H9 (cell line): ENCODE data around the gene KLF13. TPM values are rescaled to one million over a fixed set of nuclear protein-coding genes. Genes with fewer than 3 reads are reported as not detected.

ENCODE experiments used
- DNase-seq: peaks from one replicate; pipeline ENCODE4 v3.0.0-alpha.2; 2017
- H2AFZ ChIP-seq: one replicate; pipeline ENCODE4 v1.6.1; 2013; ENCODE audit warnings: mild to moderate bottlenecking, low read length, control low read depth, moderate library complexity
- H2AK5ac ChIP-seq: 2 replicates; pipeline ENCODE4 v1.6.1; 2013; ENCODE audit warnings: low read length, control low read depth, mixed read lengths; ENCODE audit not compliant: insufficient read length
- H2BK120ac ChIP-seq: one replicate; pipeline ENCODE4 v1.6.1; 2013; ENCODE audit warnings: low read depth, mild to moderate bottlenecking, low read length, control low read depth, inconsistent platforms; ENCODE audit not compliant: poor library complexity, severe bottlenecking
- H2BK12ac ChIP-seq: 2 replicates; pipeline ENCODE4 v1.6.1; 2013; ENCODE audit warnings: low read length, control low read depth, mixed read lengths, low read depth; ENCODE audit not compliant: insufficient read length
- H2BK15ac ChIP-seq: 2 replicates; pipeline ENCODE4 v1.6.1; 2013; ENCODE audit warnings: low read depth, low read length, control low read depth
- H2BK20ac ChIP-seq: one replicate; pipeline ENCODE4 v1.6.1; 2013; ENCODE audit warnings: low read depth, mild to moderate bottlenecking, low read length, control low read depth, inconsistent platforms; ENCODE audit not compliant: poor library complexity, severe bottlenecking
- H2BK5ac ChIP-seq: 2 replicates; pipeline ENCODE4 v1.6.1; 2013; ENCODE audit warnings: low read length, control low read depth, mixed read lengths; ENCODE audit not compliant: insufficient read length
- H3K14ac ChIP-seq: 2 replicates; pipeline ENCODE4 v1.6.1; 2013; ENCODE audit warnings: low read length, control low read depth; ENCODE audit not compliant: insufficient read depth
- H3K18ac ChIP-seq: 2 replicates; pipeline ENCODE4 v1.6.1; 2013; ENCODE audit warnings: low read depth, mild to moderate bottlenecking, mixed read lengths, low read length, control low read depth; ENCODE audit not compliant: insufficient read length
- H3K23ac ChIP-seq: 2 replicates; pipeline ENCODE4 v1.6.1; 2013; ENCODE audit warnings: low read length, control low read depth, mixed read lengths, low read depth; ENCODE audit not compliant: insufficient read length
- H3K23me2 ChIP-seq: 2 replicates; pipeline ENCODE4 v1.6.1; 2013; ENCODE audit warnings: low read depth, mild to moderate bottlenecking, mixed read lengths, low read length, control low read depth; ENCODE audit not compliant: insufficient read length, poor library complexity, severe bottlenecking
- H3K27ac ChIP-seq: 2 replicates; pipeline ENCODE4 v1.5.1; 2013; ENCODE audit warnings: low read length, control low read depth, mixed read lengths, low read depth; ENCODE audit not compliant: insufficient read length
- H3K27me3 ChIP-seq: 2 replicates; pipeline ENCODE4 v1.6.1; 2013; ENCODE audit warnings: low read length, control low read depth, inconsistent platforms; ENCODE audit not compliant: insufficient read depth
- H3K4ac ChIP-seq: 2 replicates; pipeline ENCODE4 v1.6.1; 2013; ENCODE audit warnings: low read depth, mild to moderate bottlenecking, control low read depth, inconsistent platforms, low read length, moderate library complexity
- H3K4me1 ChIP-seq: 2 replicates; pipeline ENCODE4 v1.6.1; 2013; ENCODE audit warnings: low read length, control low read depth, inconsistent platforms; ENCODE audit not compliant: insufficient read depth
- H3K4me2 ChIP-seq: 2 replicates; pipeline ENCODE4 v1.6.1; 2013; ENCODE audit warnings: low read length, control low read depth, mixed read lengths; ENCODE audit not compliant: insufficient read length, insufficient read depth
- H3K56ac ChIP-seq: 2 replicates; pipeline ENCODE4 v1.6.1; 2013; ENCODE audit warnings: low read depth, mild to moderate bottlenecking, mixed read lengths, low read length, control low read depth; ENCODE audit not compliant: insufficient read length
- H3K79me1 ChIP-seq: 2 replicates; pipeline ENCODE4 v1.6.1; 2013; ENCODE audit warnings: low read depth, mild to moderate bottlenecking, moderate library complexity, low read length, control low read depth, inconsistent platforms; ENCODE audit not compliant: insufficient read depth, poor library complexity, severe bottlenecking
- H3K79me2 ChIP-seq: 2 replicates; pipeline ENCODE4 v1.6.1; 2013; ENCODE audit warnings: low read length, control low read depth, inconsistent platforms; ENCODE audit not compliant: insufficient read depth
- H3K9ac ChIP-seq: 2 replicates; pipeline ENCODE4 v1.6.1; 2013; ENCODE audit warnings: low read length, control low read depth, mixed read lengths; ENCODE audit not compliant: insufficient read length; ENCODE audit errors: extremely low read depth
- H3K9me3 ChIP-seq: one replicate; pipeline ENCODE4 v1.6.1; 2013; ENCODE audit warnings: low read depth, low read length, inconsistent platforms; ENCODE audit not compliant: control insufficient read depth
- H3T11ph ChIP-seq: one replicate; pipeline ENCODE4 v1.6.1; 2013; ENCODE audit warnings: mild to moderate bottlenecking, low read length, control low read depth, inconsistent platforms
- H4K20me1 ChIP-seq: one replicate; pipeline ENCODE4 v1.6.1; 2013; ENCODE audit not compliant: control insufficient read depth, insufficient read length, insufficient read depth
- H4K5ac ChIP-seq: 2 replicates; pipeline ENCODE4 v1.6.1; 2013; ENCODE audit warnings: low read depth, mild to moderate bottlenecking, mixed read lengths, low read length, control low read depth; ENCODE audit not compliant: insufficient read length
- H4K8ac ChIP-seq: replicated peaks from 2 replicates; pipeline ENCODE4 v1.6.1; 2013; ENCODE audit warnings: low read length, control low read depth, mixed read lengths, low read depth; ENCODE audit not compliant: insufficient read length
- H4K91ac ChIP-seq: 2 replicates; pipeline ENCODE4 v1.6.1; 2013; ENCODE audit warnings: low read depth, mild to moderate bottlenecking, moderate library complexity, mixed read lengths, low read length, control low read depth; ENCODE audit not compliant: insufficient read length
- H3K27ac Mint-ChIP-seq, 3 experiments: 2 replicates in 2 of 3; 3 replicates in 1 of 3; pipeline ENCODE4 v1.8.0; 2020 to 2021; ENCODE audit warnings: mixed read lengths in 3 of 3, mild to moderate bottlenecking in 1 of 3, moderate library complexity in 1 of 3
- H3K27me3 Mint-ChIP-seq: 2 replicates; pipeline ENCODE4 v1.8.0; 2021; ENCODE audit warnings: low read depth, mild to moderate bottlenecking, moderate library complexity, mixed read lengths
- H3K36me3 Mint-ChIP-seq, 3 experiments: 2 replicates in 2 of 3; 3 replicates in 1 of 3; pipeline ENCODE4 v1.8.0; 2020 to 2021; ENCODE audit warnings: low read depth in 3 of 3, mixed read lengths in 3 of 3; ENCODE audit not compliant: insufficient read depth in 1 of 3
- H3K4me1 Mint-ChIP-seq, 2 experiments: 2 replicates each; pipeline ENCODE4 v1.8.0; 2020; ENCODE audit warnings: mixed read lengths in 2 of 2
- H3K4me3 Mint-ChIP-seq, 2 experiments: 2 replicates in 1 of 2; 3 replicates in 1 of 2; pipeline ENCODE4 v1.8.0; 2020 to 2021; ENCODE audit warnings: mild to moderate bottlenecking in 2 of 2, mixed read lengths in 2 of 2, moderate library complexity in 1 of 2
- H3K9me3 Mint-ChIP-seq, 2 experiments: 2 replicates in 1 of 2; 3 replicates in 1 of 2; pipeline ENCODE4 v1.8.0; 2020; ENCODE audit warnings: mild to moderate bottlenecking in 2 of 2, mixed read lengths in 2 of 2, moderate library complexity in 1 of 2
- CTCF ChIP-seq: fragments of 200-600 bp; sonication (generic); conservative IDR thresholded peaks from 3 replicates; pipeline ENCODE4 v1.8.0; 2021; ENCODE audit warnings: antibody characterized with exemption, mild to moderate bottlenecking
- WGBS: extraction: QIAGEN DNeasy Blood & Tissue Kit; methylation state at CpG from one replicate; pipeline ENCODE4 v1.1.7; 2013; ENCODE audit warnings: missing lambda C conversion rate, low lambda C conversion rate, mixed read lengths; ENCODE audit not compliant: insufficient read length; ENCODE audit errors: extremely low coverage; 5-methylcytosine and 5-hydroxymethylcytosine counted together
- total RNA-seq: library from RNA; stranded (reverse); gene quantifications from 2 replicates; pipeline ENCODE4 v1.2.1, GENCODE V29; 2021

The KLF13 gene
- total RNA-seq, 1 experiment from 2014 or later: 33.4 TPM

DNA sequence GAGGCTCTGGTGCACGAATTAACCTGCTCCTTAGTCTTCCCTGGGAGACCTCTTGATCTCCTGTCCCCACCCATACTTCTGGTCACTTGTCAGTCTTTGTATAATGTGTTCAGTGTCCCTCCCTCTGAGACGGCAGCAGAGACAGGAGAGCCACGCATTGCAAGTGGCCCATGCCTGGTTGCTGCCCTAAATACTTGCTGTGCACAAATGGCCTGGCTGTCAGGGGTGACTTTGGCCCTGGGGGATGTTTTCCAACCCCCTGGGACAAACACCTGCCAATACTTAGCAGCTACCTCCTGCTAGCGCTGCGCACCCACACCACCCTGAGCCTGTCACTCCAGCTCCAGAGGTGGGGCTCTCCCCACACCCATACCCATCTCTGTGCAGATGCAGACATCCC lies 17.2 kb downstream of the KLF13 start:
- Mint-ChIP-seq H3K4me3 (no peak overlapping the region), H3K27ac (0 out of 7 replicates have a peak overlapping the region, but pooled peaks of 1 of the 3 experiments have one; percentile 52), H3K36me3 (peaks cover 0 to 2% (median 0%) of the 10 kb centered on the region in 3 experiments; a peak in 1 of 7 replicates), H3K27me3 (no peaks in the 10 kb centered on the region), H3K9me3 (no peaks in the 10 kb centered on the region), H3K4me1 (peaks cover 40 to 48% of the 10 kb centered on the region in 2 experiments)
- no peak overlapping the region for H3K9ac ChIP-seq
- H3K27ac ChIP-seq: no peak overlapping the region
- no peaks in the 10 kb centered on the region for H3K4me1 ChIP-seq
- no peak overlapping the region for H3K4ac ChIP-seq
- H3K27me3 ChIP-seq: no peaks in the 10 kb centered on the region
- H4K91ac ChIP-seq: no peak overlapping the region
- no peaks in the 10 kb centered on the region for H3K79me1 ChIP-seq
- no peak overlapping the region for H4K8ac ChIP-seq
- H2AK5ac ChIP-seq: no peak overlapping the region
- H4K5ac ChIP-seq: no peak overlapping the region
- H3K18ac ChIP-seq: no peak overlapping the region
- H3T11ph ChIP-seq: no peak overlapping the region
- peaks cover 4% of the 10 kb centered on the region; the same call in 1 of the 2 replicates for H3K79me2 ChIP-seq
- no peak overlapping the region for H2BK12ac ChIP-seq
- H2BK120ac ChIP-seq: no peak overlapping the region
- 0 out of 2 replicates have a peak overlapping the region, but pooled peaks have one; percentile 16 for H3K14ac ChIP-seq
- H3K56ac ChIP-seq: no peak overlapping the region
- H2BK20ac ChIP-seq: no peak overlapping the region
- no peak for DNase-seq
- no peak for TF ChIP-seq CTCF
- H2AFZ ChIP-seq: no peak overlapping the region
- no peaks in the 10 kb centered on the region for H3K23me2 ChIP-seq
- peaks cover 3% of the 10 kb centered on the region for H4K20me1 ChIP-seq
- H3K23ac ChIP-seq: no peak overlapping the region
- H3K9me3 ChIP-seq: no peaks in the 10 kb centered on the region
- H2BK5ac ChIP-seq: no peak overlapping the region
- WGBS: no CpG with 5 or more reads among the region's 5 CpGs
- no peak overlapping the region for H3K4me2 ChIP-seq
- no peak overlapping the region for H2BK15ac ChIP-seq
